Measurements from ENCODE around the gene NPHS1.

Gene NPHS1

GRCh38 chr19:35863018-35863417, 10.7 kb upstream of the NPHS1 start:
- Histone ChIP-seq H3K4me1 (ENCODE audit: insufficient read depth, low read length, severe bottlenecking) (no peaks in the 10 kb centered on the region), H3K79me2 (ENCODE audit: insufficient read depth, low read length) (no peaks in the 10 kb centered on the region), H3F3A (ENCODE audit: insufficient read depth, low read length) (no peaks in the 10 kb centered on the region), H3K4me2 (ENCODE audit: low read length) (no peak overlapping the region), H3K36me3 (ENCODE audit: insufficient read depth, low read length) (no peaks in the 10 kb centered on the region), H3K27me3 (ENCODE audit: insufficient read depth, low read length) (peaks cover 4% of the 10 kb centered on the region; the same call in 1 of the 2 replicates), H3K4me3 (ENCODE audit: low read depth, low read length, poor library complexity, severe bottlenecking) (no peak overlapping the region), H3K9ac (ENCODE audit: low read length) (no peak overlapping the region), H3K27ac (ENCODE audit: low read depth, low read length, poor library complexity, severe bottlenecking) (no peak overlapping the region), H2AFZ (ENCODE audit: low read length) (no peak overlapping the region), H3K9me3 (ENCODE audit: low read length) (no peaks in the 10 kb centered on the region), H3K9me2 (ENCODE audit: low read depth, low read length) (no peaks in the 10 kb centered on the region), H4K20me1 (ENCODE audit: insufficient read depth, low read length) (no peaks in the 10 kb centered on the region)
- TF ChIP-seq CTCF (IDR thresholded peaks at IDR 0.05; ENCODE audit: low read length) (no peak), EZH2 (IDR thresholded peaks at IDR 0.05; ENCODE audit: borderline replicate concordance, low read length) (no peak)

DNA sequence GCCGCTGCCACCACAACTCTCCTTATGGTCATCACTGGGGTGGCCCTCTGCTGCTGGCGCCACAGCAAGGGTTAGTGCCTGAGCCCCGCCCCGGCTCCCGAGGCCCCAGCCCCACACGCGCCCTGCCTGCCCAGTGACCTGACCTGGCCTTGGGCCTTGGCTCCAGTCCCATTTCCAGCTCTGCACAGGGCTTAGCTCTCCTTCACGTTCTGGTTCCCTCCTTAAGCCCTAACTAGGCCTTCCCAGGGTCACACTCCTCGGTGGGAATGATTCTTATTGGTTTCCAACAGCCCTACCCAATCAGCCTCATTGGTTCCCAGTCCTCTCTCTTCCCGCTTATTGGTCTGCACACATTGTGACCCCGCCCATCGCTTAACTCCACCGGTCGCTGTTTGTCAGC, 10.2 kb upstream of the NPHS1 start:
- Histone ChIP-seq H3K9me3 (ENCODE audit: low read length) (no peaks in the 10 kb centered on the region), H3K9me2 (ENCODE audit: low read depth, low read length) (no peaks in the 10 kb centered on the region), H3K27me3 (ENCODE audit: insufficient read depth, low read length) (peaks cover under 1% of the 10 kb centered on the region; the same call in 1 of the 2 replicates)

GRCh38 chr19:35861640-35862160, 9.4 kb upstream of the NPHS1 start:
- H3K9ac ChIP-seq (ENCODE audit: low read length), result no peak overlapping the region
- H3K36me3 ChIP-seq (ENCODE audit: insufficient read depth, low read length), result no peaks in the 10 kb centered on the region
- H3K9me2 ChIP-seq (ENCODE audit: low read depth, low read length), result no peaks in the 10 kb centered on the region
- H3K27me3 ChIP-seq (ENCODE audit: insufficient read depth, low read length), result no peaks in the 10 kb centered on the region; the same call in 1 of the 2 replicates
- no peak overlapping the region for H3K4me3 ChIP-seq (ENCODE audit: low read depth, low read length, poor library complexity, severe bottlenecking)
- H3K4me1 ChIP-seq (ENCODE audit: insufficient read depth, low read length, severe bottlenecking), result peaks cover 7% of the 10 kb centered on the region
- no peak overlapping the region for H3K4me2 ChIP-seq (ENCODE audit: low read length)
- no peaks in the 10 kb centered on the region for H3F3A ChIP-seq (ENCODE audit: insufficient read depth, low read length)
- H2AFZ ChIP-seq (ENCODE audit: low read length), result no peak overlapping the region
- H4K20me1 ChIP-seq (ENCODE audit: insufficient read depth, low read length), result no peaks in the 10 kb centered on the region
- TF ChIP-seq CTCF (IDR thresholded peaks at IDR 0.05; ENCODE audit: low read length) (no peak), EZH2 (IDR thresholded peaks at IDR 0.05; ENCODE audit: borderline replicate concordance, low read length) (no peak)
- no peak overlapping the region for H3K27ac ChIP-seq (ENCODE audit: low read depth, low read length, poor library complexity, severe bottlenecking)
- H3K9me3 ChIP-seq (ENCODE audit: low read length), result no peaks in the 10 kb centered on the region
- H3K79me2 ChIP-seq (ENCODE audit: insufficient read depth, low read length), result no peaks in the 10 kb centered on the region

More for the DNA sequence above, 10.2 kb upstream of the NPHS1 start:
- TF ChIP-seq EZH2 (IDR thresholded peaks at IDR 0.05; ENCODE audit: borderline replicate concordance, low read length) (no peak), CTCF (IDR thresholded peaks at IDR 0.05; ENCODE audit: low read length) (no peak)
- H3K79me2 ChIP-seq (ENCODE audit: insufficient read depth, low read length), result no peaks in the 10 kb centered on the region
- H2AFZ ChIP-seq (ENCODE audit: low read length), result no peak overlapping the region
- no peaks in the 10 kb centered on the region for H3F3A ChIP-seq (ENCODE audit: insufficient read depth, low read length)
- no peak overlapping the region for H3K9ac ChIP-seq (ENCODE audit: low read length)
- H3K4me3 ChIP-seq (ENCODE audit: low read depth, low read length, poor library complexity, severe bottlenecking), result no peak overlapping the region
- H4K20me1 ChIP-seq (ENCODE audit: insufficient read depth, low read length), result no peaks in the 10 kb centered on the region
- no peak overlapping the region for H3K4me2 ChIP-seq (ENCODE audit: low read length)
- no peaks in the 10 kb centered on the region for H3K36me3 ChIP-seq (ENCODE audit: insufficient read depth, low read length)
- no peaks in the 10 kb centered on the region for H3K4me1 ChIP-seq (ENCODE audit: insufficient read depth, low read length, severe bottlenecking)
- H3K27ac ChIP-seq (ENCODE audit: low read depth, low read length, poor library complexity, severe bottlenecking), result no peak overlapping the region
